Motor neuron (in vitro differentiated cells): ENCODE results near the gene GPC4. TPM values are rescaled to one million over a fixed set of nuclear protein-coding genes. Genes with fewer than 3 reads are reported as not detected.

ENCODE experiments used
- ATAC-seq, 8 experiments: fragments of 200-7000 bp; cut with Tn5 transposase; replicated peaks in 6 of 8; 2 replicates each; pipeline ENCODE4 v1.8.0; 2021; ENCODE audit warnings: mild to moderate bottlenecking in 8 of 8, moderate library complexity in 8 of 8
- H3K27ac ChIP-seq, 2 donors: fragments of 250-450 bp; sonication (Bioruptor Pico); 2 replicates each; pipeline ENCODE4 v1.9.0; 2021; ENCODE audit warnings: antibody characterized with exemption in 2 of 2, mild to moderate bottlenecking in 2 of 2, moderate library complexity in 1 of 2
- H3K4me1 ChIP-seq, 2 donors: fragments of 250-450 bp; sonication (Bioruptor Pico); replicated peaks in 1 of 2; 2 replicates each; pipeline ENCODE4 v1.6.1; 2021; ENCODE audit warnings: antibody characterized with exemption in 2 of 2, mild to moderate bottlenecking in 2 of 2, moderate library complexity in 1 of 2
- H3K4me3 ChIP-seq, 5 donors: fragments of 250-450 bp; sonication (Bioruptor Pico); 2 replicates each; pipeline ENCODE4 v1.9.0; 2021; ENCODE audit warnings: antibody characterized with exemption in 5 of 5, mild to moderate bottlenecking in 5 of 5, moderate library complexity in 4 of 5
- WGBS, 10 experiments: fragments of 450-650 bp; shearing (Covaris generic); methylation state at CpG; one replicate each; pipeline ENCODE4 v1.0.0; 2022; 5-methylcytosine and 5-hydroxymethylcytosine counted together
- in situ Hi-C, 9 experiments: fragments of 400-800 bp; cut with MboI; loops; one replicate each; pipeline ENCODE4 v1.15.0; 2021; ENCODE audit warnings: low sequenced_read_pairs in 9 of 9, low pct_unique_long_range_greater_than_20kb in 2 of 9; ENCODE audit not compliant: unreplicated experiment in 9 of 9
- total RNA-seq, 8 experiments: library from RNA; unstranded; fragments of 300-600 nt; gene quantifications; 2 replicates each; pipeline versions ENCODE4 v1.2.3 to v1.2.4, GENCODE V29; 2022

GPC4 gene
- total RNA-seq, 8 experiments from 2014 or later = 1.7 to 35.2 (median 6.1) TPM

DNA sequence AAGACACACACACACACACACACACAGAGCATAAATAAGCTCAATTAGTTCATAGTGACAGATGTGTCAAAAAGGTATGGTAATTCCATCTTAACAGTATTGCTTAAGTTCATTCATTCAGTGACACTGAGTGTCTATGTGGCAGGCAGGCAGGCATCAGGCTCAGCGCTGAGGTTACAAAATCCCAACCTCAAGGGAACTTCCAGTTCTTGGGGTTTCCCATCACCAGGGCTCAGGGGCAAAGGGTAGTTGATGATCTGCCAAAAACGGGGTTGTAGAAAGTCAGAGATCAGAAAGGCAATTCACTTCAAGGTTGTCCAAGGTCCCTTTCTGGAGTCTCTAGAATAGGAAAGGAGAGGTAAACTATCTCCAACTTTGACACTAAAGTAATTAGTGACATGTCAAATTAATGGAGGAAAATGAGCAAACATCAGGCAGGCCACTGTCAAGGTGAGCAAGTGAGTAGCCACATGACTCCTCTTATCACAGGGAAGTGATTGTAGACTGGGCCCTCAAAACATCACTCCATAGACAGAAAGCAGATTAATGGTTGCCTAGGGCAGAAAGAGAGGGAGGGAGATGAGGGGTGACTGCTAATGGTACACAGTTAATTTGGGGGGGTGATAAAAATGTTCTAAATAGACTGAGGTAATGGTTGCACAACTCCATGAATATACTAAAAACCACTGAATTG lies 41.8 kb downstream of the GPC4 start:
- Histone ChIP-seq H3K27ac (no peak overlapping the region), H3K4me3 (no peak overlapping the region), H3K4me1 (peaks cover 0 to 5% of the 10 kb centered on the region in 2 donors)
- in situ Hi-C loops = no loop called here
- ATAC-seq = no peak
- WGBS, 10 experiments = 20 to 100% (median 34%) methylated on average over 1 to 2 of the region's 2 CpGs; no CpG with 5 or more reads in 7 of the 10 experiments

DNA sequence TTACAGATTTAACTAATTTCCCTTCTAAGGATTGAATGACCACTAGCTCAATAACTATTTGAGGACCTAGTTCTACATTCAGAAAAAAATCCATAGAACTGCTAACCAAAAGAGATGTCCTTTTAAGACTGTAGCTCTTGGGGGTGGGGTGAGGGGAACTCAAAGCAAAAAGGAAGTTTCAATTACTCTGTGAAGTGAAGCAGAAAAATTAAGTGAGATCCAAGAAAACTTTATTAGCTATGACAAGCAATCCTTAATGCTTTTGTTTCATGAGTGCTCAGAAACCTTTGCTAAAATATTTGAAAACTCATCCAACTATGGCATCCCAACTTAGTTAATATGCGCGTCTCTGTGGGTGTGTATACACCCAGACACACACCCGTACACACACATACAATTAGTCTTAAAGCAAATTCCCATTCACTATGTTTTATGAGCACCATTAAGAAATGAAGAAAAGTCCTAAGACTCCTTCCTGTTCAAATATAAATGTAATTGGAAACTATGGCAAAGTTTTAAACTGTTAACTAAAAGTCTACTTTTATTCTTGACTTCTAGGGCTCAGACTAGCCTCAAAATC lies 44.5 kb downstream of the GPC4 start:
- no peak for ATAC-seq
- Histone ChIP-seq H3K27ac (no peak overlapping the region), H3K4me3 (no peak overlapping the region), H3K4me1 (peaks cover 0 to 2% of the 10 kb centered on the region in 2 donors)
- 50 to 100% (median 58%) methylated on average over 1 to 3 of the region's 3 CpGs; no CpG with 5 or more reads in 7 of the 10 experiments for WGBS, 10 experiments
- in situ Hi-C loops = no loop called here

DNA sequence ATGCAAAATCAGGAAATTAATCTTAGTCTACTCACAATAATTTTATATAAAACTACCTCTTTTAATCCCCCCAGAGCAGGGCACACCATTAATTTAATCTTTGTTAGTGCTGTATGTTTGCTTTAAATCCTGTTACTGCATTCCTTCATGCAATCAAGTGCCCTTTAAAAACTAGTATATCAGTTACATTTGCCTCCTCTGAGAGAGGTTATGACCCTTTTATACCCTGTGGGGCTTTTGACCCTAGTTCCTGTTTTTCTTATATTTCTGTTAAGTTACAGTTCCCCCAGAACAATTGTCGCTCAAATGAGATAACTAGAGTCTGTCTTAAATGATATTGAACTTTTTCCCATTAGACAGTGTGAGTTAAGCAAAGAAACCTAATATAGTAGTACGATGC lies 46.2 kb downstream of the GPC4 start:
- no peak overlapping the region for H3K27ac ChIP-seq
- H3K4me3 ChIP-seq = no peak overlapping the region
- H3K4me1 ChIP-seq = no peaks in the 10 kb centered on the region
- ATAC-seq = no peak
- 21 to 100% (median 91%) methylated on average over 1 to 2 of the region's 2 CpGs; no CpG with 5 or more reads in 2 of the 10 experiments for WGBS, 10 experiments
- in situ Hi-C loops = no loop called here

DNA sequence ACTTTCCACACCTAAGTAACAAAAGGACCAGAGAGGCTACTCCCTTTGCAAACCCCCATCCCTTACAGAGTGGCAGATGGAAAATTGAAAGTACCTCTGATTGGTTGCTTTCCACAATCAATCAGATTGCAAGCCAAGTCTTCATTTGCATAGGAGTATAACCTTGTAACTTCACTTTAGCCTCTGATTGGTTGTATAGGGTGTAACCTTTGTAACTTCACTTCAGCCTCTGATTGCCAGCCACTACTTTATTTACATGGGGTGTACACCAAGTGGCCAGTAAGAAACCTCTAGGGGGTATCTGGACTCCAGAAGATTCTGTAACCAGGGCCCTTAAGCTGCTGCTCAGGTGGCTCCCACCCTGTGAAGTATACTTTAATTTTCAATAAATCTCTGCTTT lies 48.6 kb downstream of the GPC4 start:
- no peak for ATAC-seq

DNA sequence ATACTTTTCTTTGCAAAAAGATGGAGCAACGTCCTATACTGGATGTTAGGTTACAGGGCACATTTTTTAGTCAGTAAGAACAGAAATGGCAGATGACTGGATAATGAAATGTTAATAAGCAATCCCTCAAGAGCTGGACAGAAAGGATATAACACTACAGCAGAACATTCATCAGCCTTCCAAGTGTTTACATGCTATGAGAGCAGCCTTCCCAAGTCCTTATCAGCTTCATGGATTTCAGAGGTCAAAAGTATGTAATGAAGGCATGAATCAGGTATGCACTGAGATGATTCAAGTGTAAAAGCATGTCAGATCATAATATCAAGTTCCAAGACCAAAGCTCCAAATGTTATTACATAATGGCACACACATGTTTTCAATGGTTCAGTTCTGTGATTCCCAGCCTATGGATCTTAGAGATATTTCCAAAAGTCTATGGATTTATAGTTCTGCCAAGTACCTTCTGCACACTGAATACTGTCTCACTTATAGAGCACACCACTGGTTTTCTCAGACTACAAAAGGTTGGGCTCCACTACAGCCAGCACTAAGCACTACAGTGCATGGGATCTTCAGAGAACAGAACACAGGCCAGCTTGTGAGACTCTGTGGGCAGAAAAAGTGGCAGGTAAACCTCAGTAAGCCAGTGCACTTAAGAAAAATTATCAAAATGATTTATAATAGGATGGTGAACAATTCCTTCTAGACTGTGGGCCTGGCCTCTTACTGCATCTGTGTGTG lies 49.2 kb downstream of the GPC4 start:
- H3K4me3 ChIP-seq = no peak overlapping the region
- H3K27ac ChIP-seq = no peak overlapping the region
- in situ Hi-C loops = no loop called here
- H3K4me1 ChIP-seq = no peaks in the 10 kb centered on the region
- 33 to 83% (median 44%) methylated on average over 1 of the region's 1 CpG; no CpG with 5 or more reads in 7 of the 10 experiments for WGBS, 10 experiments
- ATAC-seq = no peak

More for the DNA sequence above, 48.6 kb downstream of the GPC4 start:
- H3K4me3 ChIP-seq = no peak overlapping the region
- H3K4me1 ChIP-seq = no peaks in the 10 kb centered on the region
- in situ Hi-C loops = no loop called here
- no peak overlapping the region for H3K27ac ChIP-seq

DNA sequence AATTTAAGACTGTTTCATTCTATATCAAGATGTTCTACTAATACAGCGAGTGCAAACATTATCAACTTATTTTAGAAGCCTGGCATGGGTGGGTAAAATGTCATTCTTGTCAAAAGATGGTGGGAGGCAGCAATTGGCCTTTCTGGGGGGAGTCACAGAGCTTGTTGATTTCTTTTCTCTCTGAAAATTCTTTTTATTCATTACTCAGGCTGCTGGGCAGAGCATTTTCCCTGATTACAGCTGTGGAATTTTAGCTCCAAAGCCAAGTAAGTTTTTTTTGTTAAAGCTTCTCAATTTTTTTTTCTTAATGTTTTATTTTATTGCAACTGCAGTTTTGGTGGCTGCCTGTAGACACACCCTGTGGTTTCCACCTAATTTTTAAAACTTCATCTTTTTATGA lies 50.4 kb downstream of the GPC4 start:
- Histone ChIP-seq H3K4me3 (no peak overlapping the region), H3K27ac (no peak overlapping the region), H3K4me1 (peaks cover 1% of the 10 kb centered on the region in 2 donors)
- in situ Hi-C loops = no loop called here
- peak in 1 of 8 experiments; percentile 55 for ATAC-seq
- WGBS, 10 experiments = 71 to 100% methylated on average over 1 of the region's 1 CpG; no CpG with 5 or more reads in 8 of the 10 experiments

DNA sequence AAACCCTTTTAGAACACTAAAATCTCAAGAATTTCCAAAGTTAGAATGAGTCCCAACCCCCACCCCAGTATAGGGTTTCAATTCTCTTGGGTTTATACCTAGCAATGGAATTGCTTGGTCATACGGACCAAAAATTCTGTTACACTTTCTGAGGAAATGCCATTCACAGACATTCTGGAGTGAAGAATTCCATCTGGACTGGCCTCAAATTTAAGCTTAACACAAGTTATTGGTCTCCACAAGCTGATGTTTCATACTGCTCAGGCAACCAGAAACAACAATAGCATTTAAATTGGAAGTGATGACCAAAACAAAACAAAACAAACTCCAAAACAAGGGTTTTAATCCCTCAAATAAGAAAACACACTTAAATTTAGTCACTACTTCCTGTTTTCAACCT lies 51.1 kb downstream of the GPC4 start:
- in situ Hi-C loops = no loop called here
- Histone ChIP-seq H3K4me3 (no peak overlapping the region), H3K27ac (no peak overlapping the region), H3K4me1 (peaks cover 6 to 8% of the 10 kb centered on the region in 2 donors)
- no peak for ATAC-seq
- 20 to 80% (median 40%) methylated on average over 1 of the region's 1 CpG; no CpG with 5 or more reads in 5 of the 10 experiments for WGBS, 10 experiments

DNA sequence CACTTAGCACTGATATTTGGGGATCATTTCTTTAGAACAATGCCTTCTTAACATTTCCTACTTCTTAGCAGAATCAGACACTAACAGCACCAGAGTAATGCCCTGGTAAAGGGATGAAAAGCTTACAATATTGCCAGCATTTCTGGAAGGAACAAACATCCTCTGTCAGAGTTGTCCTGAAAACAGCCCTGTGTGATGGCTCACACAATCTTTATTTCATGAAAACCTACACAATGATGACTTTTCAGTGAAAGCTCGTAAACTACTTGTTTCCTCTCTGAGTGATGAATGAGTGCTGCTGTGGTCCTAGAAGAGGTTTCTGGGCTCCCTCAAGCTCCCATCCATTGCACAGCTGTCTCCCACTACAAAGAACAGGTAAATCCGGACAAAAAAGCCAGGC lies 52.8 kb downstream of the GPC4 start:
- in situ Hi-C loops = no loop called here
- Histone ChIP-seq H3K4me3 (no peak overlapping the region), H3K27ac (no peak overlapping the region), H3K4me1 (peaks cover 10 to 17% of the 10 kb centered on the region in 2 donors)
- WGBS, 10 experiments = 39 to 100% (median 40%) methylated on average over 1 to 2 of the region's 2 CpGs; no CpG with 5 or more reads in 7 of the 10 experiments
- ATAC-seq = no peak

DNA sequence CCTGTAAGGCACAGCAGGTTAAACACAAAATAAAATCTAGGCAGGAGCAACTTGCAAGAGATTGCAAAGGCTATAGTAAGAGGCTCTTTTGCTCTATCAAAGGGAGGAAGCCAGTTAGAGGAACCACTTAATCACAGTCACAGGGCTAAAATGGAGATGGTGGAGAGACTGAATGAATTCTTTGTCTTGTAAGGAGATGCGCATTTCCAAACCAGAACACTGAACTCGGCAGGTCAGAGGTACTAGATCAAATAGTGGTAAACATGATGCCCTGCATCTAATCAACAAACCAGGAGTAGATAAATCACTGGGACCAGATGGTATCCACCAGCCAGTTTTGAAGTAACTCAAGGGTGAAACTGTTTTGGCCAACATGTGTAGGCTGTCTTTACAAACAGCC lies 55.8 kb downstream of the GPC4 start:
- Histone ChIP-seq H3K4me3 (no peak overlapping the region), H3K4me1 (peaks cover 10 to 17% of the 10 kb centered on the region in 2 donors), H3K27ac (no peak overlapping the region)
- peak in 4 of 8 experiments; percentile 19 to 63 (median 37) for ATAC-seq
- in situ Hi-C loops = no loop called here
- 30 to 40% methylated on average over 1 to 2 of the region's 2 CpGs; no CpG with 5 or more reads in 8 of the 10 experiments for WGBS, 10 experiments

DNA sequence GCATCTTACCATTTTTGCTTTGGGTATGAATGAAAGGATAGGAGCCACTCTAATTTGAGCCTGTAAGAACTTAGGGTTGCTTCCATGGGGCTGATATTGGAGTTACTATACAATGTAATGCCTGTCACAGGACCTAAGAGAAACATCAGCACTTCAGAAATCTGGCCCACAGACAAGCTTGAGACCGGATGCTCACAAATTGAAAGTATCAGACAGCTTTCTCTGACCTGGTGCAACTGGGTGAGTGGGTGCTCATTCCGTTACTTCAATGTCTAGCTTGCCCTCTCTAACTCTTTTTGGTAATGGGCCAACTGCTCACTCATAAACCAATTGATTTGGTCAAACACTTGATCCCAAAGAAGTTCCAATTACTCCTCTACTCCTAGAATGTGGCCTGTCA lies 62.1 kb downstream of the GPC4 start:
- Histone ChIP-seq H3K27ac (no peak overlapping the region), H3K4me3 (no peak overlapping the region), H3K4me1 (peaks cover 0 to under 1% of the 10 kb centered on the region in 2 donors)
- 63 to 90% methylated on average over 2 of the region's 2 CpGs; no CpG with 5 or more reads in 8 of the 10 experiments for WGBS, 10 experiments
- in situ Hi-C loops = no loop called here
- ATAC-seq = no peak

DNA sequence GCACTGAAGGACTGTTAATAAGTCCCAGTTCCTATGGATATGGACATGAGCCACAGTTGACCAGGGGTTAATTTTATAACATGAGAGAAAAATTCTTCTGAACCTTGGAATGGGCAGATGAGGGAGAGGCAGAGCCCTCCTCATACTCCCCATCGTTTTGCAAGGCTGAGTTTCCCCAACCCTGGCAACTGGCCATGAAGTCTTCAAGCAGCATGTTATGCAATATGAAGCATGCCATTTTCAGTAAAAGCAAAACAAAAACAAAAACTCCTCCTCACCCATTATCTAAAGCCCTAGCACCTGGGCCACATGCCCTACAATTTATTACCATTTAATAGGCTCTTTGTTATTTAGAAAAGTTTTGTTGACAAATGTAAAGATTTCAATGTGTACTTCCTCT lies 64.5 kb downstream of the GPC4 start:
- 0 to 11% methylated on average over 1 of the region's 1 CpG; no CpG with 5 or more reads in 8 of the 10 experiments for WGBS, 10 experiments
- no peak overlapping the region for H3K27ac ChIP-seq
- in situ Hi-C loops = no loop called here
- H3K4me3 ChIP-seq = no peak overlapping the region
- no peak for ATAC-seq
- H3K4me1 ChIP-seq = no peaks in the 10 kb centered on the region

DNA sequence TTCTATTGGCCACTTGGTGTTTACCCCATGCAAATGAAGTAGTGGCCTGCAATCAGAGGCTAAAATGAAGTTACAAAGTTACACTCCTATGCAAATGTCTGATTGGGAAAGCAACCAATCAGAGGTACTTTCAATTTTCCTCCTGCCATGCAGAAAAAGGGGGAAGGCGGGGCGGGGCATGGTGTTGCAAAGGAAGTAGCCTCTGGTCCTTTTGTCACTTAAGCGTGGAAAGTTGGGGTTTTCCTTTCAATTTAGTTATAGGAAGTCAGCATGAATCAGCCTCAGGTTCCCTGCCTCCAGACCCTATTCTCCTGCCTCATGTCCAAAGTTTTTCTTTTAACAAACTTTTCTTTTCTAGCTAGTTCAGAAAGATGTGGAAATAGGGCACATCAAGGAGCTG lies 69.3 kb downstream of the GPC4 start:
- in situ Hi-C loops = no loop called here

DNA sequence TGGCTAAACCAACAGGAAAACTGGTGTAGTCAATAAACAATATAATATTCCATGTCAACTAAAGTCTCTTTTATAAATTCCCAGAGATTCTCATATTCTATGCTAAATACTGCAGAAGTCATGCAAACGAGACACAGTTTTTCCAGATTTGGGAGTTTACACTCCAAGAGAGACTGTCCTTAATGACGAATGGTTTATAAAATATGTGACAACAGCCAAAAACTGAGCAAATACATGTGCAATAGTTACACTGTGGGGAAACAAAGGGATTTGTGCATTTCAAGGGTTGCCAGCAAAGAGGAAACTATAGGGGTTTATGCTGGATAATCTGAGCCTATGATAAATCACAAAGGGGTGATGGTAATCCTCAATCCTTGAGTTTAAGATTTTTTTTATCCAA lies 75.7 kb downstream of the GPC4 start:
- in situ Hi-C loops = no loop called here

More for the DNA sequence above, 69.3 kb downstream of the GPC4 start:
- H3K4me1 ChIP-seq = no peaks in the 10 kb centered on the region
- 78 to 100% (median 93%) methylated on average over 2 to 3 of the region's 3 CpGs; no CpG with 5 or more reads in 7 of the 10 experiments for WGBS, 10 experiments
- ATAC-seq = no peak
- H3K4me3 ChIP-seq = no peak overlapping the region
- no peak overlapping the region for H3K27ac ChIP-seq

More for the DNA sequence above, 75.7 kb downstream of the GPC4 start:
- Histone ChIP-seq H3K4me1 (peaks cover 0 to 3% of the 10 kb centered on the region in 2 donors), H3K27ac (no peak overlapping the region), H3K4me3 (no peak overlapping the region)
- ATAC-seq = no peak
- 8 to 100% (median 42%) methylated on average over 2 of the region's 2 CpGs; no CpG with 5 or more reads in 5 of the 10 experiments for WGBS, 10 experiments
